ENCODE measurements around the gene DIP2A.
"Not testable (repeated sequence)": the region's sequence is repeated elsewhere in the genome, so short reads cannot be mapped to it uniquely, and the experiment has no call there.

The DIP2A gene

DNA sequence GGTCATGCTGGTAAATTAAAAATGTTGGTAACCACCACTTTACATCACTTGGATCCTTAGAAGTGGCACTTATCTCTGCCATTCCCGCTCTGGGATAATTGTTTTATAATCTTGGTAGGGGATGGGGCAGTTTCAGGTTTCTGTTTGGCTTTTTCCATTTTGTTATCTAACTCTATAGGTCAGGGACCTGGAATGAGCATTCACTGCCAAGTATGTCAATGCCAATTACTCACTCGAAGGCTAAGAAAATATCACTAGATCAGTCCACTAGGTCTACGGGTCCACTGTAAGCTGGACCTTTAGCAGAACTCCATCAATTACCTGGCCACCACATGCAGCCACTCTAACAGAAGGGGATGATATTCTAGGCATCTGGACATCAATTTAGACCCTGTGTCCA is 4.5 kb upstream of the DIP2A start:
- DNase-seq (ENCODE audit: low read depth) = no peak

DNA sequence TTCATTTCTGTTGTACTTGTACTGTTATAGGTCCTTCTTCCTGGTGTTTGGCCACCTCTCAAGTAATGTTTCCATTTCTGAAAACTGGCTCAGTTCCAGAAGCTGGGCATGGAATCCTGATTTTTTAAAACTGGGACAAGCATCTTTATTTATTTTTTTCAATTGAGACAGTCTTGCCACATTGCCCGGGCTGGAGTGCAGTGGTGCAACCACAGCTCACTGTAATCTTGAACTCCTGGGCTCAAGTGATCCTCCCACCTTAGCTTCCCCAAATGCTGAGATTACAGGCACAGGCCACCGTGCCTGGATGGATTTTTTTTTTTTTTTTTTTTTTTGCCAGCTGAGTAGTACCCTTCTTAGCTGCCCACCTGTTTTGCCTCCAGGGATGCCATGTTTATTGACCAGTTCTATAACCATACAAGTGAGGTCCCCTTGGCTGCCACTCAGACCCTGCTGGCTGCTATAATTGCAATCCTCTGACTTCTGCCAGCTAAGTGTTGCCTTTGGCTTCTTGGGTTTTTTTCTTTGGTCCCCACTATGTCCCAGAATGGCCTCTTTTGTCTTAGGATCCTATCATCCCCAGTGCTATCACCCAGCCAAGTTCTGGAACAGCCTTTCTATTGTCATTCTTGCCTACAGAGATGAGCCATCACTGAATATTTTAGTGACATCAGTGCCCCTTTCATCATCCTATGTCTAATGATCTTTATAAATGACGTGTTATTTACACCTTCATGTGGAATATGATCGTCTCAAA is 3.9 kb upstream of the DIP2A start:
- DNase-seq (ENCODE audit: low read depth) = no peak

DNA sequence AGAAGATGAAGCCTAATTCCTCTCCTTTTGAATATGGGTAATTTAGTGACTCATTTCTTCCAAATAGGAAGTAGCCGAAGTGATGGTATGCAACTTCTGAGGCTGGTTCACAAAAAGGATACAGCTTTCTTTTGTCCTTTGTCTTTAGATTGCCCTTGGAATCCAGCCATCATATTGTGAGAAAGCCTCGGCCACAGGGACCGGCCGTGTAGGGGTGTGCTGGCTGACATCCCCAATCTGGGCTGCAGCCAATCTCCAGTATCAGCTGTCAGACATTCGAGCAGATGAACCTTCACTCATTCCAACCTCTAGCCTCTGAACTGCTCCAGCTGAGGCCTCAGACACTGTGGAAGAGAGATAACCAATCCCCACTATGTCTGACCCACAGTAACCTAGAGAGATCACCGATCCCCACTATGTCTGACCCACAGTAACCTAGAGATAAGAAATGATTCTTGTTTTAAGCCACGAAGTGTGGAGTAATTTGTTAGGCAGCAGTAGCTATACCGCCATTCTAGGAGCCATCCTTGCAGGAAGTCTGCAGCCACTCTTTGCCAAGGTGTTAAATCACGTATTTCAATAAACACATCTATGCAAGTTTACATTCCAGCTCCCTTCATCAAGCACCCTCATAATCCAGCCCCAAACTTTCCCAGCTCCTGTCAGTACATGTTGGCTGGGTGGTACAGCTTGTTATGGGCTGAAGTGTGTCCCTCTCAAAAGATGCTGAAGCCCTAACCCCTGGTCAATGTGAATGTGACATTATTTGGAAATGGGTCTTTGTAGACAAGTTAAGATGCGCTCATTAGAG is 2.9 kb upstream of the DIP2A start:
- DNase-seq (ENCODE audit: low read depth) = no peak

DNA sequence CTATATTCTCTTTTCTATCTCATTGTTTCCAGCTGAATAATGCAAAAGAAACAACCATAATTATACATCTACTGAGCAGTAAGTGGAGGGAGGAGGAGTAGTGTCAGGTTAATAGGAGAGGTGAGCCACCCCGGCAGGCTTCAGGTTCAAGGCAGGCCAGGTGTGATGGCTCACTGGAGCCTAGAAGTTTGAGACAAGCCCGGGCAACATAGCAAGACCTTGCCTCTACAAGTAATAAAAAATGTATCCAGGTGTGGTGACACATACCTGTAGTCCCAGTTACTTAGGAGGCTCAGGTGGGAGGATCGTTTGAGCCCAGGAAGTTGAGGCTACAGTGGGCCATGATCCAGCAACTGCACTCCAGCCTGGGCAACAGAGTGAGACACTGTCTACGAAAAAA is 1.9 kb upstream of the DIP2A start:
- no peak for DNase-seq (ENCODE audit: low read depth)

DNA sequence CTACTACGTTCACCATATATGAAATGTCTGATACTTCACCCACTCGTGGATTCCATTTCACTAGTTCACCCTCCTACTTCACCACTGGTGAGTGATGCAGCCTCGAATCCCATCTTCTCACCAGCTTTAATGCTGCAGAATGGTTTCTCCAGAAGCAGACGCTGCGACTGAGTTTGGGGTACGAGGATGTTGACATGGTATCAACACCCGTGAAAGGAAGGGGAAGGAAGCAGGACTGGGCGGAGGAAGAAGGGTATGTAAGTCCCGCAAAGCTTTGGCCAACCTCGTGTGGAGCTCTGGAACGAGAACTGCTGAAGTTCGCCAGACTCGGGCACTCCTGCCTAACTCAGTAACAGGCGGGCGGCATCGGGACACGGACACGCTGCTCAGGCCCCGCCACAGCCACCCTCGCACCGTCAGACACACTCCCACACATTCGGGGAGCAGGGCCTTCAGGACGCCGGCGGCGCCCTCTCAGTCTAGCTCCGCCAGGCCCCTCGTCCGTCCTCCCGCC is 833 bp upstream of the DIP2A start:
- no peak for DNase-seq (ENCODE audit: low read depth)

DNA sequence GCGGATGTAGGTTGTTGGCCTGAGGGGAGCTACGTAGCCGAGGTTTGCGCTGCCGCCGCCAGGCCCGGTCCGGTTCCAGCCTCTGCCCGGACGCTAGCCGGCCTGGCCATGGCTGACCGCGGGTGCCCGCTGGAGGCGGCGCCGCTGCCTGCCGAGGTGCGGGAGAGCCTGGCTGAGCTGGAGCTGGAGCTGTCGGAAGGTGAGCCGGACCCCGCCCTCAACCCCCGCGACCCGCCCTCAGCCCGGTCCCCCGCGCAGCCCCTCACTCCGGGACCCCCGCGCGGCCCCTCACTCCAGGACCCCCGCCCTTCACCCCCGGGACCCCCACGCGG is 299 bp downstream of the DIP2A start:
- no peak for DNase-seq (ENCODE audit: low read depth)

DNA sequence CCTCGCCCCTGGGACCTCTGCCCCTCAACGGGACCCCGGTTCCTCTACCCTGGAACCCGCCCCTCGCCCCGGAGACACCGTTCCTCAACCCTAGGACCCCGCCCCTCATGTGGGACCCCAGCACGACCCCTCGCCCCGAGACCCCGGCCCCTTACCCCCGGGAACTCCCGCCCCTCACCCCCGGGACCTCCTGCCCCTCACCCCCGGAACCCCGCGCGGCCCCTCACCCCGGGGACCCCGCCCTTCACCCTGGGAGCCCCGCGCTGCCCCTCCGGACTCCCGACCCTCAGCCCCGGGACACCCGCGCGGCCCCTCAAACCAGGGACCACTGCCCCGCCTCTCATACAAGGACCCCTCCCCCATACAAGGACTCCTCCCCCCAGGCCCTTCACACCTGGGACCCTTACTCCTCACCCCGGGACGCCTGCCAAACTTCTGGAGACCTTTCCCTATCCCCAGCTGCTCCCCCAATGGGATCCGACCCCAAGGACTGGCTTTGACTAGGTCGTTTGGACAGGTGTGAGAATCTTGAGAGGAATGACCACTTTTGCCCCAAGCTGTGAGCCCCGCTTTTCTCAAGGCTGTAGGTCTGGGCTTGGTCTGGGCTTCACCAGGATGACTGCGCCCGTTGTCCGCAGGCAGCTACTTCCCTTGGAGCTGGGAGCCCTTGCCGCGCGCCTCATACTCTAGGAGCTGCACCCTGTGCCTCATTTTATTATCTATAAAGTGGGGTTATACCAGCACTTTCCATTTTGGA is 843 bp downstream of the DIP2A start:
- no peak for DNase-seq (ENCODE audit: low read depth)

DNA sequence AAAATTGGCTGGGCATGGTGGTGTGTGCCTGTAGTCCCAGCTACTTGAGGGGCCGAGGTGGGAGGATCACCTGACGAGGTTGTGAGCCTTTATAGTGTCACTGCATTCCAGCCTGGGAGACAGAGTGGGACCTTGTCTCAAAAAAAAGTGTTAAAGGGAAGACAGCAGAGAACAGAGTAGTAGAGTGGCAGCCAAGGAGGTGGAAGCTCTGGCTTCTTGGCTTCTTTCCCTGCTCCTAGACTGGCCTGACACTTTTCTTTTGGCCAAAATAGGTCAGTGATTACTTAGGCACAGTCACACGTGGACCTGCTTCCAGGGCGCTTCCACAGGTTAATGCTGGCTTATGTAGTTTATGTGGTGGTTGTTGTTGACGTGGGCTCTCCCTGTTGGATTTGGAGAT is 3.2 kb downstream of the DIP2A start:
- DNase-seq (ENCODE audit: low read depth) = no peak

DNA sequence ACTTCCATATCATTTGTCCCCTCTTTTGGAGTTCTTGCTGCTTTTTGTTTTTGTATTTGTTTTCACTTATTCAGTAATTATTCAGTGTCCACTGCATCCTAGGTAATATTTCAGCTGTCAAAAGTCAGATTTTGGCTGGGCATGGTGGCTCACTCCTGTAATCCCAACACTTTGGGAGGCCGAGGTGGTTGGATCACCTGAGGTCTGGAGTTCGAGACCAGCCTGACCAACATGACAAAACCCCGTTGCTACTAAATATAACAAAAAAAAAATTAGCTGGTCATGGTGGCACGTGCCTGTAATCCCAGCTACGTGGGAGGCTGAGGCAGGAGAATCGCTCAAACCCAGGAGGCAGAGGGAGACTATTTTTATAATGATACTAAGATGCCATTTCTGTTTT is 6.5 kb downstream of the DIP2A start:
- not testable (repeated sequence) for DNase-seq (ENCODE audit: low read depth)

DNA sequence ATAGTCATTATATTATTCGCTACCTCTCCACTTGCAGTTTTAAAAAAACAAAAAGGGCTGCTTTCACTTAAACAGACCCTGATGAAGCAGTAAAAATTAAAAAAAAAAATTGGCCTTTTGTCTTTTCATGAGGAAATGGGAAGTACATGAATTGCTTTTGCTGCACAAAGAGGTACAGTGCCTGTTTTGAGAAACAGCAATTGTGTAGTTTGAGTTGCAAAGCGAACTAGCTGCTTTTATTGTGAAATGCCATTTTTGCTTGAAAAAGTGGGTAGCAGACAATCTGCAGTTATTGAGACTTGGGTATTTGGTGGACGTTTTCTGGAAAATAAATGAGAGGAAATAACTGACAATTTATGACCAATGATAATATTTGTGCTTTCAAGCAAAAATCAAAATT is 7.0 kb downstream of the DIP2A start:
- no peak for DNase-seq (ENCODE audit: low read depth)

DNA sequence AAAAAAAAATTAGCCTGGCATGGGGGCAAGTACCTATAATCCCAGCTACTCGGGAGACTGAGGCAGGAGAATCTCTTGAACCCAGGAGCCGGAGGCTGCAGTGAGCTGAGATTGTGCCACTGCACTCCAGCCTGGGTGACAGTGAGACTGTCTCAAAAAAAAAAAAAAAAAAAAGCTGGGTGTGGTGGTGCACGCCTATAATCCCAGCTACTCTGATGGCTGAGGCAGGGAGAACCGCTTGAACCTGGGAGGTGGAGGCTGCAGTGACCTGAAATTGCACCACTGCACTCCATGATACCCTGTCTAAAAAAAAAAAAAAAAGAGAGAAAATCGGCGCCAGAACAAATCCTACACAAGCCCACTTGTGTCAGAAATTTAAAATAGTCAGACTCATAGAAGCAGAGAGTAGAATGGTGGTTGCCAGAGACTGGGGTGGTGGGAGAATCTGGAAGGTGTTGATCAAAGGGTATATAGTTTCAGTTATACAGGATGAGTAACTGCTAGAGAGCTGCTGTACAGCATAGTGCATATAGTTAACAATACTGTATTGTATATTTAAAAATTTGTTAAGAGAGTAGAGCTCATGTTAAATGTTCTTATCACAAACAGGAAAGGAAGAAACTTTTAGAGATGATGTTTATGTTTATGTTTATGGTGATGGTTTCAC is 9.6 kb downstream of the DIP2A start:
- DNase-seq (ENCODE audit: low read depth) = no peak

DNA sequence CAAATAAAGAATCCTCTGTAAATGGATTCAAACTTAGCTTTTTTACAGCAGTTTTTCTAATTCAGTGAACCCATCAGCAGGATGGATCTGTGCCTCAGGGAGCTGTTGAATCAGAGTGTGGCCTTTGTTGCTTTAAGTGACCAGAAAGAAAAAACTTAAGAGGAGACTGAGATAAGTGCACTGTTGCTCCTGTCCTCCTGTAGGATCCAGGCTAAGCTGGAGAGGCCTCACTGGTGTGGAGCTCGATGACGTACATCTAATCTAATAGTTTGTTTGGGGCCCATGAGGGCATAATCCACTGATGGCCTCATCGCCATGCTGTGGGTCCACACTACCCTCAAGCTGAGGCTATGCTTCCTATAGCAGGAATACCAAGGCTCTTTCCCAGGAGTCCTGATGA is 10.6 kb downstream of the DIP2A start:
- DNase-seq (ENCODE audit: low read depth) = no peak

DNA sequence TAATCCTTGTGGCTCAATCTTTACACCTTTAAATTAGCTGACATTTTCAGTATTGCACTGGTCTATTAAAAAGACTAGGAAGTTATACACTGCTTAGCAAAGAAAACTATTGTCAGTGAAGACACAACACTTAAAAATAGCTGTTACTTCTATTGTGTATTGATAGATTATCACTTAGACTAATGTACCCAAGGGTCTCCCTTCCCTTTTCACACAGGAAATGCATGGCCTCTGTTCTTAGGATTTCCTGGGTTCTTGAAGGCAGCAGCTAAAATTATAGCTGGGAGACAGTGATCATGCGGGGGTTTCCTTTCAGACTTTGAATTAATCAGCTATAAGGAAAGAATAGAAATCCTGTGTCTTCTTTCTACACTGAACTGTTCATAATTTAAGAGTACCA is 12.8 kb downstream of the DIP2A start:
- DNase-seq (ENCODE audit: low read depth) = no peak

DNA sequence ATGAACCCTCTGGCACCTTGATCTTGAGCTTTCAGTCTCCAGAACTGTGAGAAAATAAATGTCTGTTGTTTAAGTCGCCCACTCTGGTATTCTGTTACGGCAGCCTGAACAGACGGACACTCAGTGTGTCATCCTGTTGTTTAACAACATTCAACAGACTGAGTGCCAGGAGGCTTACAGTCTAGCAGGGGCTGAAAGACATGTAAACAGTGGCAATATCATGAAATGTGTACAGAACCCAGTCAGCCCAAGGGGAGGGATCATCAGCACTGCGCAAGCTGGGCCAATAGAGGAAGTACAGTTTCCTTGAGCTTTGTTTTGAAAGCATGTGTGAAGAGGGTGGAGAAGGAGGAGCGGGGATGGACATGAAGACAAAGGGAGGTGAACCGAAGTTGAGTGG is 13.6 kb downstream of the DIP2A start:
- no peak for DNase-seq (ENCODE audit: low read depth)

DNA sequence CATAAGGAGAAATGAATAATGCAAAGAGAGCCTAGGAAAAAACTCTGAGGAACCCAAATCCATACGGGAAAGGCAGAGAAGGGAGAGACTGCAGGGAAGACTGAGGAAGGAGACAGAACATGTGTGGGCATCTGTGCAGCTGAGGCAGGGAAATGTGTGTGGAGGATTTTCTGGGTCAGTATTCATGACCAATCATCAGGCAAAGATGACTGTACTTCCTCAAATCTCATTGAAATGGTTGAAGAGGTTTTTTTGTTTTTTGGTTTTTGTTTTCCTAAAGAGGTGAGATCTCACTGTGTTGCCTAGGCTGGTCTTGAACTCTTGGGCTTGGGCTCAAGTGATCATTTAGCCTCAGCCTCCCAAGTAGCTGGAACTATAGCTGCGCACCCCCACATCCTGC is 15.7 kb downstream of the DIP2A start:
- DNase-seq (ENCODE audit: low read depth) = no peak

DNA sequence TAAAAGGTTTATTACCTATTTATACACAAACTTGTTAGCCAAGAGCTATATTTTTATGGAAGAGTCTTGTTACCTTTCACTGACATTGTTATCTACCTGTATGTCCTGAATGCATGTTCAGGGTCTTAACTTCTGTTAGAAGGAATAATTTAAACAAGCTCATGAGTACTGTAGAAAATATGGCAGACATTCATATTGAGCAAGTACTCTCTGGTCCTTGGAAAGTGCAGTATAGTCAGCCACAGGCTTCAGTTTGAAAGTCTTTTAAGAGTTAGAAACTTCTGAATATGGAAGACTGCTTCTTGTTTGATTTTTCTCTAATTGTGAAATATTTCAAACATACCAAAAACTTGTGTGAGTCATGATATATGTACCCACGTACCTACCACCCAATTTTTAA is 16.6 kb downstream of the DIP2A start:
- no peak for DNase-seq (ENCODE audit: low read depth)

DNA sequence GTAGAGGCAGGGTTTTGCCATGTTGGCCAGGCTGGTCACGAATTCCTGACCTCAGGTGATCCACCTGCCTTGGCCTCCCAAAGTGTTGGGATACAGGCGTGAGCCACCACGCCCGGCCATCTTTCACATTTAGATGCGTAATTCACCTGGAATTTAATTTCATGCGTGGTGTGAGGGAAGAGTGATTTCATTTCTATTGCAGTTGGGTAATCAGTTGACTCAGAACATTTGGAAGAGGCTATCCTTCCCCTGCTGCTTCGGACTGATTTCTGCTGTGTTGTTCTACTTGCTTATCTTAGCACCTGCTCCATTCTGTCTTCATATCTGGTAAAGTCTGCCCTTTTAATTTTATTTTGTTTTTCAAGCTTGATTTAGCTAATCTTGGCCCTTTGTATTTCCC is 19.1 kb downstream of the DIP2A start:
- no peak for DNase-seq (ENCODE audit: low read depth)

DNA sequence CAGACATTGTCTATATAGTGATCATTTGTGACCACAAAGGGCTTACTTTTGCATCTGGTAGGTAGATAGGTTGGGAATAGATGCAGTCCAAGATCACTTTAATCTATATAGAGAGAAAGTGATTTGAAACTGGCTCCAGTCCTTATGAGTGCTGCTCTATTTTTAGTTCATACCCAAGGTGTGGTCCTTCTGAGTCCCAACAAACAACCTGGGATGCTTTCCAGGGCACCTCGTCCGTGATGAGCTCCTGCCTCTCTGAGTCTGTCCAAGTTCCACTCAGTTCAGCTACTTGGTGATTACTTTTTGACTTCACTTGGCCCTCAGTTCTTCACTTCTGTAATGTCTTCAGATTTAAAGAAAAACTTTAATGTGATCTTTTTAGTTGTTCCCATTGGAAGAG is 20.2 kb downstream of the DIP2A start:
- DNase-seq (ENCODE audit: low read depth) = no peak

DNA sequence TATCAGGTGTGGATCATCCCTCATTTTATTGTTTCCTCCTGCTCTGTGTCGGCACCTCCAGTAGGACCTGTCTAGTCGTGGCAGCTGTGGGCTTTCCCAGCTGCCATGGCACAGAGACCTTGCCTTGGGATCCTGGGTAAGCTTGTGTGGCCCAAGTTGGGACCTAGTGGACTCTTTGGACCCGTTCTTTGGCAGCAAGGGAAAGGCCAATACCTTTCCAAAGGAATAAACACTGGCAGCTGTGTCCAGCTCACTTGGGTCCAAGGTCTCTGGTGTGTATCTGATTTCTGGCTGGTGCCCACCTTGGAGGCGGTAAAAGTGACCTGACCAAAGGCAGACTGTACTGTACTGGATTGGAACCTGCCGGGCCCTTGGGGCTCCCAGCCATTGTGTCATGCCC is 21.8 kb downstream of the DIP2A start:
- no peak for DNase-seq (ENCODE audit: low read depth)

DNA sequence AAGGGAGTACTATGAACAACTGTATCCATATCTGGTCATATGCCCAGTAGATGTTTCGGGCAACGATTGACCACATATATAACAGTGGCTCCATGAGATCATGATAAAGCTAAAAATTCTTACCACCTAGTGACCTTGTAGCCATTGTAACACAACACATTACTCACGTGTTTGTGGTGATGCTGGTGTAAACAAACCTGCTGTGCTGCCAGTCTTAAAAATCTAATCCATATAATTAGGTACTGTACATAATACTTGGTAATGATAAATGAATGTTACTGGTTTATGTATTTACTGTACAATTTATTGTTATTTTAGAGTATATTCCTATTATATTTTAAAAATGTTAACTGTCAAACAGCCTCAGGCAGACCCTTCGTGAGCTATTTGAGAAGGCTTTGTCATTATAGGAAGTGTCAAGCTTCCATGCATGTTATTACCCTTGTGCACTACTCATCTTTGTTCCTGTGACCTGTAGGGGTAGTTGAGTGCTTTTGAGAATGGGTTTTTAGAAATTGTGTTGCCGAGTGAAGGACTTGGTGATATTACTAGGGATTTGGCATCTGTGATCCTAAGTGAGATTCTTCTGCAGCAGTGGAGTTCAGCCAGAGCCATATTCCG is 23.6 kb downstream of the DIP2A start:
- no peak for DNase-seq (ENCODE audit: low read depth)

DNA sequence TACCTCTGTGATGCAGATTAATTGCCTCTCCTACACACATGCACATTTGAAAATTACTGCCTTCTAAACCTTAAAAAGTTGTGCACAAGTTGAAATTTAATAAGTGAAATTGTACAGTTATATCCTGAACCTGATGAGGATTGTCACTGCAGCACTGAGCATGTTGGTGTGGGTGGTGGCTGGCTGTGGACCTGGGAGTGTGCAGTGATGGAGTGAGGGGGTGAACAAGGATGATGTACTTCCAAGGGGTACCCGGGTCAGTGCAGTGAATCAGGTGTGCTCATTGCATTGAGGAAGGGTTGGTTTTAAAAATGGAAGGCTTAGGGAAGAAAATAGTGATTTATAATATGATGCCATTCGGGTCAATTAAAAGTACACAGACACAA is 24.1 kb downstream of the DIP2A start:
- DNase-seq (ENCODE audit: low read depth) = no peak
